ENCODE measurements around the gene DACH1.
"Not testable (repeated sequence)": the region's sequence is repeated elsewhere in the genome, so short reads cannot be mapped to it uniquely, and the experiment has no call there.

DNA sequence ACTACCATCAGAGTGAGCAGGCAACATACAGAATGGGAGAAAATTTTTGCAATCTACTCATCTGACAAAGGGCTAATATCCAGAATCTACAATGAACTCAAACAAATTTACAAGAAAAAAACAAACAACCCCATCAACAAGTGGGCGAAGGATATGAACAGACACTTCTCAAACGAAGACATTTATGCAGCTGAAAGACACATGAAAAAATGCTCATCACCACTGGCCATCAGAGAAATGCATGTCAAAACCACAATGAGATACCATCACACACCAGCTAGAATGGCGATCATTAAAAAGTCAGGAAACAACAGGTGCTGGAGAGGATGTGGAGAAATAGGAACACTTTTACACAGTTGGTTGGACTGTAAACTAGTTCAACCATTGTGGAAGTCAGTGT lies 26.5 kb upstream of the DACH1 start:
- TF ChIP-seq EZH2 (IDR thresholded peaks at IDR 0.05; ENCODE audit: low read length, unreplicated experiment); CTCF (conservative IDR thresholded peaks at IDR 0.05; ENCODE audit: low read depth, low read length); EZH2phosphoT487 (IDR thresholded peaks at IDR 0.05; ENCODE audit: borderline replicate concordance, low read length): not testable (repeated sequence)

Measured in PC-3 (cell line).